Measurements from ENCODE around the gene SPAG16. TPM values are rescaled to one million over a fixed set of nuclear protein-coding genes. Genes with fewer than 3 reads are reported as not detected.

The SPAG16 gene
- total RNA-seq = 19.8 TPM

- peak; percentile 99 for ATAC-seq
These were observed at the start of gene SPAG16 for GRCh38 chr2:213284105-213285090. TSS of gene SPAG16 (plus strand) at chr2:213284464.

GRCh38 chr2:213234641-213235040 lies 49.6 kb upstream of the SPAG16 start:
- no peak for ATAC-seq

- ATAC-seq = no peak
These were observed 48.5 kb upstream of the SPAG16 start for GRCh38 chr2:213235741-213236140.

GRCh38 chr2:213237251-213237650 lies 47.0 kb upstream of the SPAG16 start:
- no peak for ATAC-seq

- no peak for ATAC-seq
These were observed 46.5 kb upstream of the SPAG16 start for GRCh38 chr2:213237787-213238186.

GRCh38 chr2:213238753-213239495 lies 45.3 kb upstream of the SPAG16 start:
- ATAC-seq = peak; percentile 89

GRCh38 chr2:213241817-213242216 lies 42.4 kb upstream of the SPAG16 start:
- no peak for ATAC-seq

- no peak for ATAC-seq
These were observed 41.6 kb upstream of the SPAG16 start for GRCh38 chr2:213242653-213243052.

GRCh38 chr2:213243189-213244044 lies 40.8 kb upstream of the SPAG16 start:
- ATAC-seq = no peak

GRCh38 chr2:213246497-213247281 lies 37.6 kb upstream of the SPAG16 start:
- ATAC-seq = no peak

GRCh38 chr2:213247566-213247965 lies 36.7 kb upstream of the SPAG16 start:
- no peak for ATAC-seq

GRCh38 chr2:213248637-213249036 lies 35.6 kb upstream of the SPAG16 start:
- ATAC-seq = peak; percentile 97

GRCh38 chr2:213249502-213249901 lies 34.8 kb upstream of the SPAG16 start:
- ATAC-seq = no peak

GRCh38 chr2:213251618-213252017 lies 32.6 kb upstream of the SPAG16 start:
- peak; percentile 36 for ATAC-seq

- ATAC-seq = no peak
These were observed 32.1 kb upstream of the SPAG16 start for GRCh38 chr2:213252206-213252605.

GRCh38 chr2:213253162-213253561 lies 31.1 kb upstream of the SPAG16 start:
- no peak for ATAC-seq

GRCh38 chr2:213259266-213259665 lies 25.0 kb upstream of the SPAG16 start:
- ATAC-seq = no peak

GRCh38 chr2:213261237-213261636 lies 23.0 kb upstream of the SPAG16 start:
- ATAC-seq = no peak

GRCh38 chr2:213261715-213262114 lies 22.5 kb upstream of the SPAG16 start:
- no peak for ATAC-seq

GRCh38 chr2:213265679-213266078 lies 18.6 kb upstream of the SPAG16 start:
- no peak for ATAC-seq

- no peak for ATAC-seq
These were observed 17.8 kb upstream of the SPAG16 start for GRCh38 chr2:213266421-213266820.

- ATAC-seq = no peak
These were observed 12.3 kb upstream of the SPAG16 start for GRCh38 chr2:213271947-213272346.
